Mammary epithelial cell (primary cell): ENCODE data around the gene GCA.

Experiments
- CTCF ChIP-seq, 2 donors: IDR thresholded peaks in 1 of 2; conservative IDR thresholded peaks in 1 of 2; 2 replicates each; pipeline ENCODE4 v1.5.1; 2011 to 2012; ENCODE audit warnings: inconsistent platforms in 2 of 2, low read length in 2 of 2, mild to moderate bottlenecking in 2 of 2, control low read depth in 1 of 2, low read depth in 1 of 2; ENCODE audit not compliant: insufficient read depth in 1 of 2; ENCODE audit errors: extremely low read depth in 1 of 2
- EZH2 ChIP-seq: IDR thresholded peaks from 2 replicates; pipeline ENCODE4 v1.6.1; 2012; ENCODE audit warnings: low read length, inconsistent platforms, borderline replicate concordance

- TF ChIP-seq CTCF (conservative IDR thresholded peaks at IDR 0.05 in 1 of 2, IDR thresholded peaks at IDR 0.05 in 1 of 2; ENCODE audit: extremely low read depth in 1 of 2, insufficient read depth in 1 of 2, low read depth in 1 of 2, low read length in 2 of 2) = no peak
- no peak for TF ChIP-seq EZH2
Measured at GRCh38 chr2:162370931-162371330, 27.0 kb downstream of the GCA start.
